NCI-H146 (cell line): ENCODE measurements around the gene DXO.
"Not testable (repeated sequence)": the region's sequence is repeated elsewhere in the genome, so short reads cannot be mapped to it uniquely, and the experiment has no call there.

Experiments used
- DNase-seq: peaks from one replicate; lab custom pipeline; 2025; lab: John Stamatoyannopoulos, UW

The DXO gene

DNA sequence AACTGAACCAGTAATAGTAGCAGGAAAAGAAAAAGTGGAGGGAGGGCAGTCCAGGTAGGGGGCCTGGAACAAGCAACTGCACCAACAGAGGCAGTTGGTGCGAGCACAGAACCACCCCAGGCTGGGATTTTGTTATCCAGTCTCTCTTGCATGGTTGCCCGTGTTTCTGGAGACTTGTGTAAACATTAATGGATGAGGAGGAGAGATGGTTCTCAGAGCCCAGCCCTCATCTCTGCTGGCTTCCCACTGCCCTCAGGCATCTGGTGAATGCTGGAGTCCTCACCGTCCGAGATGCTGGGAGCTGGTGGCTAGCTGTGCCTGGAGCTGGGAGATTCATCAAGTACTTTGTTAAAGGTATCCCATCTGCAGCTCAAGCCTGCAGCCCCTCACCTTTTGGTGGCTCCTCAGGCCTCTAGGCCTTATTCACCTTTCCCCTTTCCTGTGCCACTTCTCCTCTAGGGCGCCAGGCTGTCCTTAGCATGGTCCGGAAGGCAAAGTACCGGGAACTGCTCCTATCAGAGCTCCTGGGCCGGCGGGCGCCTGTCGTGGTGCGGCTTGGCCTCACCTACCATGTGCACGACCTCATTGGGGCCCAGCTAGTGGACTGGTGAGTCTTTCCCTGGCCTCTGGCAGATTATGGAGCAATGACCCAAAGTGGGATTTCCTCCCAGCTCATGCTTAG, 8.4 kb upstream of the DXO start:
- not testable (repeated sequence) for DNase-seq

DNA sequence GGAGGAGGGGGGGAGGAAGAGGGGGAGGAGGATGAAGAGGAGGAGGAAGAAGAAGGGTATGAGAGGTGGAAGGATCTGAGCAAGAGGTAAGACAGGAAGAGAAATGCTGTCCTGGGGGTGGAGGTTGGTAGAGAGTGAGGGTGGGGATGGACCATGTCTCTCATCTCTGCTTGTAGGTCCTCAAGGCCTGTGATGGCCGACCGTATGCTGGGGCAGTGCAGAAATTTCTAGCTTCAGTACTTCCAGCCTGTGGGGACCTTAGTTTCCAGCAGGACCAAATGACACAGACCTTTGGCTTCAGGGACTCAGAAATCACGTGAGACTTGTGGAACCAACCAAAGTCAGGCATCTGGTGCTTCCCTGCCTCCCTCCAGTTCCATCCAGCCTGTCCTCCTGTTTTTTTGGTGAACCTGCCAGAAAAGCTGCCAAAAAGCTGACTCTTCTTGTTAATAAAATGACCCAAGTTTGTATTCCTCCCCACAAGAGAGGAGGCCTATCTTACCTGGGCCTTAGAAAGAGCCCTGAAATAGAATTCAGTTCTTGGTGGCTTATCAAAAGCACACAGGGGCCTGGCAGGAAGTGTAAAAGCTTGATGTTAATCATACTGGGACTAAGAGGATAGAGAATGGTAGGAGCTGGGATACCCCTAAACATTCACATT, 7.4 kb upstream of the DXO start:
- DNase-seq, result no peak

DNA sequence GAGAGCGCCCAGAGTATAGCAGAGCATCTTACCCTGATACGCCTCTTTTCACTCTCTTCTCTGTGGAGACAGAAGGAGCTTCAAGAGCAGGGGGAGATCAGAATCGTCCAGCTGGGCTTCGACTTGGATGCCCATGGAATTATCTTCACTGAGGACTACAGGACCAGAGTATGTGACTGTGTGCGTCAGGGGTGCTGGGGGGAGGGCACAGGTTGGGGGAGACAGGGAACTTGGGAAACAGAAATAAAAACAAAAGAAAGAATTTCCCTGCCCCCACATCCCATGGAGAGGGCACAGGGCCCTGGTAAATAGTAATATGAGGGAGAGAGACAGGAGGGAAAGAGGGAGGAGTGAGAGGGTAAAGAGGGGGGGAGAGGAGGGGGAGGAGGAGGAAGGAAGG, 6.9 kb upstream of the DXO start:
- no peak for DNase-seq

GRCh38 chr6:31977816-31978431, 6.0 kb upstream of the DXO start:
- DNase-seq, result no peak

DNA sequence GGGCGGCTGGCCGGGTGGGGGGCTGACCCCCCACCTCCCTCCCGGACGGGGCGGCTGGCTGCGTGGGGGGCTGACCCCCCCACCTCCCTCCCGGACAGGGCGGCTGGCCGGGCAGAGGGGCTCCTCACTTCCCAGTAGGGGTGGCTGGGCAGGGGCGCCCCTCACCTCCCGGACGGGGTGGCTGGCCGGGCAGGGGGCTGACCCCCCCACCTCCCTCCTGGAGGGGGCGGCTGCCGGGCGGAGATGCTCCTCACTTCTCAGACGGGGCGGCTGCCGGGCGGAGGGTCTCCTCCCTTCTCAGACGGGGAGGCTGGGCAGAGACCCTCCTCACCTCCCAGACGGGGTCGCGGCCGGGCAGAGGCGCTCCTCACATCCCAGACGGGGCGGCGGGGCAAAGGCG, 4.1 kb upstream of the DXO start:
- not testable (repeated sequence) for DNase-seq

- DNase-seq, result peak; percentile 12
Observed at GRCh38 chr6:31972709-31973350, 892 bp upstream of the DXO start.

GRCh38 chr6:31971279-31971992, 502 bp downstream of the DXO start:
- DNase-seq, result peak; percentile 22

DNA sequence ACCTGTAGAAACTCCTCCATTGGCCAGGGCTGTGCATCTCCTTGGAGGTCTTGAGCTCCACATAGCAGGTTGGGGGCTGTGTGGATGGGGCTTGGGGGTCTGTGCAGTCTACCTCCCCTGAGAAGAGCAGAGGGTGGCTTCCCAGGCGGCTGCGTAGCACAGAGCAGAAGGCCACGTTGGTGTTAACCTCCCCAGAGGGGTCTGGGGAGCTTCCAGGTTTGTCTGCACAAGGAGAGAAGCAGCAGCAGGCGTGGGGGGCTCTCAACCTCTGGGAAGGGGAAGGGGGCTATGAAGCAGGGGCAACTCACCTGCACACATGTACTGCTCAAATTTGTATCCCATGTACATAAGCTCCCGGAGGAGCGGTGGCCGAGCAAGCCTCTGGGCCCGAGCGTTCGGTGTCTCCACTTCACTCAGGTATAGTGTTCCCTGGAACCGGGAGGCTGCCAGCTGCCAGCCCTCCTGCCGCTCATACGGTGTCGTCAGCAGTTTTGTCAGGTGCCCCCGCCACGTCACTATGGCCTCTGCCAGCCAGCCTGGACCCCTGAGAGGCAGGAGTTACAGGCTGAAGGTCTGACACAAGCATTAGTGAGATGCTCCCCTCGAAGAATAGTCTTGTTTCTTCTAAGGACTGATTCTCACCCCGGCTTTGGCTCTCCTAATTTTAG, 1.2 kb downstream of the DXO start:
- peak; percentile 15 for DNase-seq

DNA sequence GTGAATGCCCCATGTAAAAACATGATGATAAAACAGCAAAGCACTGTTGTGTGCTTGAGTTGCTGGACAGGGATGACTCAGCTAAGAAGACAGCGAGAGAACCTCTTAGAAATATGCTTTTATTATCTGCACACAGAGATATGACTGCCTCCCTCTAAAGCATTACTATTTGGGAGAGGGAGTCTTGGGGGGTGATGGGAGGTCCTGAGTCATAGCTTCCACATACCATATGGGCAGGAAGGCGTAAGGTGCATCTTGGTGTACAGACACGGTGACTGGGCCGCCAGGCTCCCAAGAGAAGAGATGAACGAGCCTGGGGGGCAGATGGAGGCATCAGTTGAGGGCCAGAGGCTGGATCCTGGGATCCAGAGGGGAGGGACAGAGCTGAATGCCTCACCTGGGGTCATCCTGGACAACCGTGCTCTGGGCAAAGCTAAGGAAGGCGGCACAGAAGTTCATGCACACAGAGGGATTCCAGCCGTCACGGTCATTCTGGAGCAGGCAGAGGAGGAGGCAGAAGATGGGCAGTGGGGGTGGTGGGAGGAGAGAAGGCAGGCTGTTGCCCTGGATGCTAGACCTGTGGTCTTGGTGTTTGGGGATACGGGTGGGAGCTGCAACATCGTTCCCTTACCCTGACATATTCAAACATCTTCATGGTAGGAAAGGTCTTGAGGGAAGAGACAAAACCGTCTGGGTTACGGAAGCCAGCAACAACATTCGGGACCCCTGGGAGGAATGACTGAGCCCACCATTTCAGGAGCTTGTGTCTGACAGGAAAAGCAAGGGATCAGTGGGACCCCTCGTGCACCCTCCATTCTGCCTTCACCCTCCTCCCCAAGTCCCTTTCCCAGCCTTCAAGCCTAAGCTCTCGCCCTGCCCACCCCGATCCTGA, 2.0 kb downstream of the DXO start:
- no peak for DNase-seq

DNA sequence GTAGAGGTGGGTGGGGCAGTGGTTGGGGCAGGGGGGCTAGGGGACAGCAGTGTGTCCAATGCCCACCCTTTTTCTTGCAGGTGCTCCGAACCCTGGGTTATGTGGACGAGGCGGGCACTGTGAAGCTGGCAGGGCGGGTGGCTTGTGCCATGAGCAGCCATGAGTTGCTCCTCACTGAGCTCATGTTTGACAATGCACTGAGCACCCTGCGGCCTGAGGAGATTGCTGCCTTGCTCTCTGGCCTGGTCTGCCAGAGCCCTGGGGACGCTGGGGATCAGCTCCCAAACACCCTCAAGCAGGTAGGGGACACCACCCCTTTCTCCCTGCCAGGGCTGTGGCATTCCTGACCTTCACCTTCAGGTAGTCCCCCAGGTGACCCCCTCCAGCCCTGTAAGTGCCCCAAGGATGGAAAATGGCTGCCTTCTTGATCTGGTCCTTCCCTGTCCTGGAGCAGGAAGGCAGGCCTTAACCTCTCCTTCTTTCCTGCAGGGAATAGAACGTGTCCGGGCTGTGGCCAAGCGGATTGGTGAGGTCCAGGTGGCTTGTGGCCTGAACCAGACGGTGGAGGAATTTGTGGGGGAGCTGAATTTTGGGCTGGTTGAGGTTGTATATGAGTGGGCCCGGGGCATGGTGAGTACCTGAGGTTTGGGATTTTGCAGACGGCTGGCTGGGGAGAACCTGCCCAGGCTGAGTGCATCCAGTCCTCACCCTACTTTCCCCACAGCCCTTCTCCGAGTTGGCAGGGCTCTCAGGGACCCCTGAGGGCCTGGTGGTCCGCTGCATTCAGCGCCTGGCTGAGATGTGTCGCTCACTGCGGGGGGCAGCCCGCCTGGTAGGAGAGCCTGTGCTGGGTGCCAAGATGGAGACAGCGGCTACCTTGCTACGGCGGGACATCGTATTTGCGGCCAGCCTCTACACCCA, 2.9 kb downstream of the DXO start:
- DNase-seq, result no peak

DNA sequence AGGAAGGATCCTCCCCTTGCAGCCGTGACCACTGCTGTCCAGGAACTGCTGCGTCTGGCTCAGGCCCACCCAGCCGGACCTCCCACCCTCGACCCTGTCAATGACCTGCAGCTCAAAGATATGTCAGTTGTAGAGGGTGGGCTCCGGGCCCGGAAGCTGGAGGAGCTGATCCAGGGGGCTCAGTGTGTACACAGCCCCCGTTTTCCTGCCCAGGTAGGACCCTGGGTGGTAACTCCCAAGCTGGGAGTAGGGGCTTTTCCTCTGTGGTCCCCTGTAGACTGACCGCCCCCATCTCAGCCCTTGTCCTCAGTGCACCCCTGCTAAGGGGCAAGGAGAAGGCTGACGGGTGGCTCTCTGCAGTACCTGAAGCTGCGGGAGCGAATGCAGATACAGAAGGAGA, 3.6 kb downstream of the DXO start:
- no peak for DNase-seq

DNA sequence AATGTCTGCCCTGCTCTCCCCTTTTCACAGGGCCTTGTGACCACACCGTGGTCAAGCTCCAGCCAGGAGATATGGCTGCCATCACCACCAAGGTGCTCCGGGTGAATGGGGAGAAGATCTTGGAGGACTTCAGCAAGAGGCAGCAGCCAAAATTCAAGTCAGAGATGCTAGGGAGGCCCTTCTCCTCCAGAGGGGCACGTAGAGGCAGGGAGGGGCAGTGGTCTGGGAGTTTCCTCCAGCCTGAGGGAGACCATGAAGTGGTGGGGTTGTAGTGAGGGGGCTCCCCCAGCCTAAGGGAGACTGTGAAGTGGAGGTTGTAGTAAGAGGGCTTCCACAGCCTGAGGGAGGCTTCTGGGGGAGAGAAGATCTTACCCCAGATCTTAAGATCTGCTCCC, 4.0 kb downstream of the DXO start:
- no peak for DNase-seq

GRCh38 chr6:31966997-31967925, 4.7 kb downstream of the DXO start:
- DNase-seq, result no peak

DNA sequence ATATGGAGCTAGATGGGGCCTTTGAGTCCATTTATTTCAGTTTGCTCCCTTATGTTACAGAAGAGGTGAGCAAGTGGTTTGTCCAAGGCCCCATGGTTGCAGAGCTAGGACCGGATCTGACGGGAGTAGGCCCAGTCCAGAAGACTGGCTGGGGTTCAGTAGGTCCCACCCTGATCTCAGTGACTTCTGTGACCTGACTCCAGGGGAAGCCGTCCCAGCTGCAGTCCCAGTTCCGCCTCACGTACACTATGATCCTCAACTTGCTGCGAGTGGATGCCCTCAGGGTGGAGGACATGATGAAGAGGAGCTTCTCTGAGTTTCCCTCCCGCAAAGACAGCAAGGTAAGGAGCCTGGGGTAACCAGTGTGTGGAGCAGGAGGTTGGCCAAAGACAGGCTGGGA, 5.4 kb downstream of the DXO start:
- no peak for DNase-seq

DNA sequence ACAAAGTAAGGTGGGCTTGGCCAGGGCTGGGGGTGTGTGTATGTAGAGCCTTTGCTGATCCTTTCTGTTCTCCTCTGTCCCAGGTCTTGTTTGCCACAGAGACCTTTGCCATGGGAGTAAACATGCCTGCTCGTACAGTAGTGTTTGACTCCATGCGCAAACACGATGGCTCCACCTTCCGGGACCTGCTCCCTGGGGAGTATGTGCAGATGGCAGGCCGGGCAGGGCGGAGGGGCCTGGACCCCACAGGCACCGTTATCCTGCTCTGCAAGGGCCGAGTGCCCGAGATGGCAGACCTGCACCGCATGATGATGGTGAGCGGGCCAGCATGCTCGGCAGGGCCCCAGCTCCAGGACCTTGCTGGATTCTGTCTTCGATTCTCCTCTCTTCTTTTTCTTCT, 6.2 kb downstream of the DXO start:
- no peak for DNase-seq

DNA sequence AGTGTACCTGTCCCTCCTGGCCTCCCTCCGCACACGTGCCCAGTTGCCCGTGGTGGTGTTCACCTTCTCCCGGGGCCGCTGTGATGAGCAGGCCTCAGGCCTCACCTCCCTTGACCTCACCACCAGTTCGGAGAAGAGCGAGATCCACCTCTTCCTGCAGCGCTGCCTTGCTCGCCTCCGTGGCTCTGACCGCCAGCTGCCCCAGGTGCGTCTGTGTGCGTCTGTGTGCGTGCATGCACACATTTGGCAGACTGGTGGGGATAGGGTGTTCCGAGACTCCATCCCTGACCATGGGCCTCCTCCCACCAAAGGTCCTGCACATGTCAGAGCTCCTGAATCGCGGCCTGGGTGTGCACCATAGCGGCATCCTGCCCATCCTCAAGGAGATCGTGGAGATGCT, 8.0 kb downstream of the DXO start:
- no peak for DNase-seq

GRCh38 chr6:31961616-31962015, 10.3 kb downstream of the DXO start:
- no peak for DNase-seq
